ENCODE data around the gene SLC38A8.
A peak's percentile ranks its signal among the peaks of the same experiment; 100 is the strongest.

The SLC38A8 gene

DNA sequence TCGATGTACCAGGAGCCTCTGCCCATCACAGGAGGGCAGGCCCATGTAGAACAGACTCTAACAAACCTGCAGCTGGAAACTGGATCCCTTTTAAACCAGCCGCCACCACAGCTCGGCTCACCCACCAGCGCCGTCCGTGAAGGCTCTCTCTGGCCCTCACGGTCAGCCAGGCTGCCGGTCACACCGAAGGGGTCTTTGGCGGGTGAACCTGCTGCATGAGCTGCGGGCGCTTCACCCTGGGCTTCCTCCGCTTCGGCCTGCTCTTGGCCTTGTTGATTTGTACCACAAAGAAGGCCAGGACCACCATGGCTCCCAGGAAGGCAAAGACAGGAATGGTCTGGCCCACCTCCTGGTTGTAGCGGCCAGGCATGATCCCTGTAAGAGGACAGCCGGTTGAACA is 11.7 kb upstream of the SLC38A8 start:
- no peak for DNase-seq
- in situ Hi-C loops (cut with MboI; ENCODE audit: low pct_unique_long_range_greater_than_20kb, low sequenced_read_pairs), result no loop called here

DNA sequence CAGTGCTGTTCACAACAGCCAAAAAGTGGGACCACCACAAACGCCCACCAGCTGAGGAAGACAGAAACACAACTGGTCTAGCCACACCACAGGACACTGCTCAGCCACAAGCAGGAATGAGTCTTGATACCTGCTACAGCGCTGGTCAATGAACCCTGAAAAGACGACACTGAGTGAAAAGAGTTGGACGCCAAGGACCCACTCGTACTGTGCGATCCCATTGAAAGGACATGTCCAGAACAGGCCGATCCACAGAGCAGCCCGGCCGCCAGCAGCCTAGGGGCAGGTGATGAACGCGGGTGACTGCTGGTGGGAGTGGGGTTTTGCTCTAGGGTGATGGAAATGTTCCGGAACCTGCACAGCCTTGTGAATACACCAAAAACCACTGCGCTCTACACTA is 10.6 kb upstream of the SLC38A8 start:
- in situ Hi-C loops (cut with MboI; ENCODE audit: low pct_unique_long_range_greater_than_20kb, low sequenced_read_pairs), result no loop called here
- DNase-seq, result no peak

DNA sequence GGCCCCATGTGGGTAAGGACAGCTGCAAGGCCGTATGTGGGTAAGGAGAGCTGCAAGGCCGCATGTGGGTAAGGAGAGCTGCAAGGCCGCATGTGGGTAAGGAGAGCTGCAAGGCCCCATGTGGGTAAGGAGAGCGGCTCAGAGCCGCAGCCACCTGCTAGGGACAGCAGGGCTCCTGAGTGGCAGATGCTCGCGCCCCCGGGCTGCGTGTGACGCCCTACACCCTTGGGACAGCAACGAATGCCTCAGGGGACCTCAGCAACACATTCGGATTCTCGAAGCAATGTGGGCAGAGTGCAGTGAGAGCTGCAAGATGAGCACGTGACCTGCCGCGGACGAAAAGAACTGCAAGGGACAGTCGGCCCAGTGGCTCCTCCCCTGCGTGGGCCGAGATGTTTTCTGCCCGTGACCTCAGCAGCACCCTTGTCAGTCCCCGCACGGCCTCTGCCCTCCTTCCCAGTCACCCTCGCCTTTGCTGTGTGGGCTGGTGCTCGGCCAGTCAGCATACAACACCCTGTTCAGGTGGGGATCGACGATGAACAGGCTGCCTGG is 9.6 kb upstream of the SLC38A8 start:
- in situ Hi-C loops (cut with MboI; ENCODE audit: low pct_unique_long_range_greater_than_20kb, low sequenced_read_pairs), result no loop called here
- DNase-seq, result no peak

DNA sequence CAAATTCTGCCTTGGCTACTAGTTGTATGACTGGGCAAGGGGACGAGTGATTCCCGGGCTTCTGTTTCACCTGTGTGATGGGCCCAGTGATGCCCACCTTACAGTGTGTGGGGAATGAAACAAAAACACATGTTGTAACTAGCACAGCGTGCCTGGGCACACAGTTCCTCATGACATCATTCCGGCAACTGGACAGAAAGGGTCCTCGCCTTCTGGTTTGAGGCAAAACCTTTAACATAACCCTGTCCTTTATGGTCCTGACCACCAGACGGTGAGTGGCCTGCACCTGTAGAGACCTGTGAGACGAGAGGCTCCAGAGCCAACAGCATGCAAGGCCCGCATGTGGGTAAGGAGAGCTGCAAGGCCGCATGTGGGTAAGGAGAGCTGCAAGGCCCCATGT is 7.7 kb upstream of the SLC38A8 start:
- in situ Hi-C loops (cut with MboI; ENCODE audit: low pct_unique_long_range_greater_than_20kb, low sequenced_read_pairs), result no loop called here

GRCh38 chr16:84049403-84050060 is 6.9 kb upstream of the SLC38A8 start:
- in situ Hi-C loops (cut with MboI; ENCODE audit: low pct_unique_long_range_greater_than_20kb, low sequenced_read_pairs), result no loop called here

More for the DNA sequence above, 7.7 kb upstream of the SLC38A8 start:
- no peak for DNase-seq

DNA sequence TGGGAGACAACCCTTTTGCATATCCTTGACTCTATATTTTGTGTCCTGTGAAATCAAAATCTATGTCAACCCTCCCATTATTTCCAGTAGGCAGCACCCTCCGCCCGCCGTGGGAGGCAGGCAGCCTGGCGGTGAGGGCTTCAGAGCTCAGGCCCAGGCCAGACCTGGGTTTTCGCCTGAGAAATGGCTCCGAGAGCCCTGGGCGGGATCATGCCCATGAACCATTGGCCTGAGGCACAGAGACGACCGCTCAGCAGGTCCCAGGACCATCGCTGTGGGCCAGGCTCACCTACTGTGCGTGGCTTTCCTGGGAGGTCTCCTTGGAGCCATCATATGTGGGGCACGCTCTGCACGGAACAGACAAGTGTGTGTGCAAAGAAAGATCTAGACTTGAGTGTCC is 6.3 kb upstream of the SLC38A8 start:
- in situ Hi-C loops (cut with MboI; ENCODE audit: low pct_unique_long_range_greater_than_20kb, low sequenced_read_pairs), result no loop called here
- no peak for DNase-seq

More at GRCh38 chr16:84049403-84050060, 6.9 kb upstream of the SLC38A8 start:
- DNase-seq, result no peak

GRCh38 chr16:84048270-84048669 is 5.7 kb upstream of the SLC38A8 start:
- in situ Hi-C loops (cut with MboI; ENCODE audit: low pct_unique_long_range_greater_than_20kb, low sequenced_read_pairs), result no loop called here
- DNase-seq, result no peak

GRCh38 chr16:84047626-84048025 is 5.0 kb upstream of the SLC38A8 start:
- in situ Hi-C loops (cut with MboI; ENCODE audit: low pct_unique_long_range_greater_than_20kb, low sequenced_read_pairs), result no loop called here
- DNase-seq, result no peak

- in situ Hi-C loops (cut with MboI; ENCODE audit: low pct_unique_long_range_greater_than_20kb, low sequenced_read_pairs), result no loop called here
- DNase-seq, result no peak
Measured at GRCh38 chr16:84047206-84047605, 4.6 kb upstream of the SLC38A8 start.

GRCh38 chr16:84045818-84046470 is 3.3 kb upstream of the SLC38A8 start:
- no peak for DNase-seq
- in situ Hi-C loops (cut with MboI; ENCODE audit: low pct_unique_long_range_greater_than_20kb, low sequenced_read_pairs), result no loop called here

- no peak for DNase-seq
- in situ Hi-C loops (cut with MboI; ENCODE audit: low pct_unique_long_range_greater_than_20kb, low sequenced_read_pairs), result no loop called here
Measured at GRCh38 chr16:84045001-84045817, 2.6 kb upstream of the SLC38A8 start.

GRCh38 chr16:84044118-84044488 is 1.5 kb upstream of the SLC38A8 start:
- in situ Hi-C loops (cut with MboI; ENCODE audit: low pct_unique_long_range_greater_than_20kb, low sequenced_read_pairs), result no loop called here
- peak; percentile 44 for DNase-seq

GRCh38 chr16:84043486-84044117 is 1.0 kb upstream of the SLC38A8 start:
- peak; percentile 7 for DNase-seq
- in situ Hi-C loops (cut with MboI; ENCODE audit: low pct_unique_long_range_greater_than_20kb, low sequenced_read_pairs), result no loop called here

DNA sequence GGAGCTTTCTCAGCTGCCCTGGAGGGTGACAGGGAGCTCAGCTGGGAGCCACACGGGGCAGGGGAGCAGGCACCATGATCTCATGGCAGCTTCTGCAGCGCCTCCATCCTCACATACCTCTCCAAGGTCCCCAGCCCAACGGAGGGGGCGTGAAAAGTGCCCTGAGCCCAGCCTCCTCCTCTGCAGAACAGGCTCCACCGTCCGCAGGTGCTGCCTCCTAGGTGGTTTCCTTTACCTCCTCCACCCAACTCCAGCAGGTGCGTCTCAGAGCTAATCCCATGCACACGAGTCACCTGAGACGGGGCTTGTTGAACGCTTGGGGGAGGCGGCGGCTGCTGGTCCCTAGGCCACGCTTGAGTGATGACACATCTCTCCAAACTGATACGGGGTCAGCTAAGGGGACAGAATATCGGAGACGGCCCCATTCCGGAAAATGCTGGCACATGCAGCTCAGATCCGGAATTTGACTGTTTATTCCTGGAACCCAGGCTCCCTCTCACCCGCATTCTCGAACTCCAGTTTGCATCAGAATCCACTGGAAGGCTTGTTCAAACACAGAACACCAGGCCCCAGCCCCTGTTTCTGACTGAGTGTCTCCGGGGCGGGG is 387 bp upstream of the SLC38A8 start:
- in situ Hi-C loops (cut with MboI; ENCODE audit: low pct_unique_long_range_greater_than_20kb, low sequenced_read_pairs), result no loop called here
- no peak for DNase-seq

DNA sequence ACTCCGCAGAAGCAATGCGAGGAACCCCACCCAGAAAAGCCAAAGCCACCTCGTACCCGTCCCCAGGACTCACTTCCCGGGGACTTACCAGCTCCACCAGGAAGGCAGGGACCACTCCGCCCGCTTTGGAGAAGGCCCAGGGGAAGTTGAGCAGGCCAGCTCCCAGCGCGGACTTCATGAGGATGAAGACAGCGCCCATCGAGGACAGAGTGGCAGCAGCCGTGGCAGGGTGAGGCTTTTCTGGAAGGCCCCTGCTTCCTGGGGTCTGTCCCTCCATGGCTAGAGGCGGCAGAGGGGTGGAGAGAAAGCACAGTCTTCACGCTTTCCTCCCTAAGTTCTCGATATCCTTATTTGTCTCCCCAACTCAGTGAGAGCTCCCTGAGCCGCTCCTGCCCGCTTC is 714 bp downstream of the SLC38A8 start:
- in situ Hi-C loops (cut with MboI; ENCODE audit: low pct_unique_long_range_greater_than_20kb, low sequenced_read_pairs), result no loop called here
- DNase-seq, result no peak

DNA sequence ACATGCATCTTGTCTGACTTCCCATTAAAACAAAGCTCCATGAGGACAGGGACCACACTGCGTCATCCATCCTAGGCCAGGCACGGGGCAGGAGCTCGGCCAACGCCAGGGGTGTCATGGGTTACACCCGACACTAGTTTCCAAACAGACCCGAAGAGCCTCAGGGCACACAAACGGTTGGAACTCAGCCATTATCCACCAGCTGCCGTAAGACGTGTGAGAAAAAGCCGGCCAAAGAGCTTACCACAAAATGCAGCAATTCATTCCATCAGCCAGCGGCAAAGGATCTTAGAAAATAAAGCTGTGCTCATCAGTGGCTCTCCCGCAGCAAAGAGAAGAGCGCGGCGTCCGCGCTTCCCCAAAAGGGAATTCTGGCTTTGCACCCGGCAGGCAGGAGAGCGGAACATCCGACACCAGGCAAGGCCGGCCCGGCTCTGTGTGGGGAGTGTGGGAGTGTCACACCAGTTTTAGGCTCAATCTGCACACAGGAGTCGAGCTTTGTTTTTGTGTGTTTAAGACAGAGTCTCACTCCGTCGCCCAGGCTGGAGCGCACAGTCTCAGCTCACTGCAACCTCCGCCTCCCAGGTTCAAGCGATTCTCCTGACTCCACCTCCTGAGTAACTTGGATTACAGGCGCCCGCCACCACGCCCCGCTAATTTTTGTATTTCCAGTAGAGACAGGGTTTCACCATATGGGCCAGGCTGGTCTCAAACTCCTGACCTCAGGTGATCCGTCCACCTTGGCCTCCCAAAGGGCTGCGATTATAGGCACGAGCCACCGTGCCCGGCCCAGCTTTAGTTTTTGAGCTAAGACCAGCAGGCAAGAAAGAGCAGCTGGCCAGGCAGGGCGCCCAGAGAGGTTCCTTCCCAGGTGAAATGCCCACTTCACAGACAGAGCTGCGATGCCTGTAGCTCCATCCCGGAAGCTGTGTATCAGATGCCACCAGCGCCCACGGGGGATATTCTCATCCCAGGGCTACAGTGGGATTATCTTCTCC is 1.5 kb downstream of the SLC38A8 start:
- DNase-seq, result no peak
- in situ Hi-C loops (cut with MboI; ENCODE audit: low pct_unique_long_range_greater_than_20kb, low sequenced_read_pairs), result no loop called here

DNA sequence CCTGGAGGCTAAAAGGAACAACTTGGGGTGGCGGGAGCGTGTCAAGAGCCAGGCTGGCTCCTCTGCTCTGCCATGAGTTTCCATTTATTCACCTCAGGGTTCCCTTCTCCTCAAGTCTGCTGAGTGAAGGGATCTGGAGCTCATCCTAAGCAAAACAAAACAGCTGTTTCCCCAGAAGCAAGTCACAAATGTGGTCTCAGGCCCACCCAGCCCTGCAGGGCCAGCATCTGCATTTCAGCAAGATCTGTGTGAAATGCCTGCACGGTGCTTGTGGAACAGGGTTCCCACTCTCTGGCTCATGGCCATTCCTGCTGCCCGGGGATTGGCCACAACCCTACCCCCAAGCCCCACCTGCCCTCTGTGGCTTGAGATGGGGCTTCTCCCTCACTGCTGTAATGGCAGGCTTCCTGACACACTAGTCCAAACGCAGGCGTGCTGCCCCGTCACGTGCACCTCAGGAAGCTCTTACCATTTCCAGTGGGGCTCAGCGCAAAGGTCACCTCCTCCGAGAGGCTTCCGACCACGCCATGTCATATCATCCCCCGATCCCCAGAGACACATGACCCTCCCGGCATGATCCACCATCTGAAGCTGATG is 2.3 kb downstream of the SLC38A8 start:
- in situ Hi-C loops (cut with MboI; ENCODE audit: low pct_unique_long_range_greater_than_20kb, low sequenced_read_pairs), result no loop called here
- DNase-seq, result no peak

DNA sequence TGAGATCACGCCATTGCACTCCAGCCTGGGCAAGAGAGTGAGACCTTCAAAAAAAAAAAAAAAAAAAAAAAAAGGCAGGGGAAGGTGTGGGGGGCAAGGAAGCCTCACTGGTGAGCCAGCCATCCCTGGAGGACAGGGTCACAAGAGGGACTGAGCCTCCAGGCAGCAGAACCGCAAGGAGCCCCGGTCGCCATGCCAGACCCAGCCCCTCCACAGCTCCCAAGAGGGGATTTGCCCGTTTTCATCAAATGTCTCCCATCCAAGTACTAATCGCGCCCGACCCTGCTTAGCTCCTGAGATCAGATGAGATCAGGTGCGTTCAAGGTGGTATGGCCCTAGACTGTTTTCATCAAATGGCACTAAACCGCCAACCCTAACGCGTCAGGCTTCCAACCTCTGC is 2.9 kb downstream of the SLC38A8 start:
- in situ Hi-C loops (cut with MboI; ENCODE audit: low pct_unique_long_range_greater_than_20kb, low sequenced_read_pairs), result no loop called here

More for the DNA sequence above, 2.9 kb downstream of the SLC38A8 start:
- no peak for DNase-seq
